ENCODE data around the gene HPSE2.

- no peak for TF ChIP-seq POLR2AphosphoS5 (IDR thresholded peaks at IDR 0.05; ENCODE audit: low read depth, low read length)
- TF ChIP-seq POLR2A (IDR thresholded peaks at IDR 0.05; ENCODE audit: low read depth, low read length), result no peak
- no peak for TF ChIP-seq TAF1 (IDR thresholded peaks at IDR 0.05; ENCODE audit: borderline replicate concordance, low read depth, low read length)
These were observed 402.9 kb downstream of the HPSE2 start for GRCh38 chr10:98832738-98833137.
